ENCODE data around the gene QRICH2. TPM values are rescaled to one million over a fixed set of nuclear protein-coding genes. Genes with fewer than 3 reads are reported as not detected.

The QRICH2 gene
- total and polyA plus RNA-seq, 9 of the 15 experiments (the other 6 are each of a cell fraction or from before 2014, with no cell fraction given): 0.03 to 1.6 (median 0.81) TPM

- TF ChIP-seq ARID1B (IDR thresholded peaks at IDR 0.05) (peak; percentile 63), GATAD2B (IDR thresholded peaks at IDR 0.05; ENCODE audit: borderline replicate concordance) (peak; percentile 82), MAFG (tag; conservative IDR thresholded peaks at IDR 0.05) (peak; percentile 100), ADNP (tag; IDR thresholded peaks at IDR 0.05) (0 out of 2 replicates have a peak, but pooled peaks have one; percentile 7), CBFA2T3 (IDR thresholded peaks at IDR 0.05) (peak; percentile 38; the same call in 1 of the 2 replicates), SLC30A9 (CRISPR knock-in tag; IDR thresholded peaks at IDR 0.05) (no peak), HNRNPK (IDR thresholded peaks at IDR 0.05; ENCODE audit: low read depth, low read length, poor library complexity, severe bottlenecking) (no peak), CBX8 (IDR thresholded peaks at IDR 0.05; ENCODE audit: borderline replicate concordance, extremely low read depth, low read depth, low read length, poor library complexity, severe bottlenecking) (no peak), ZNF609 (CRISPR knock-in tag; IDR thresholded peaks at IDR 0.05; ENCODE audit: borderline replicate concordance) (no peak), TEAD4 (IDR thresholded peaks at IDR 0.05; ENCODE audit: low read length) (peak; percentile 68; the same call in 1 of the 2 replicates), TEAD4 (CRISPR knock-in tag; IDR thresholded peaks at IDR 0.05; ENCODE audit: borderline replicate concordance) (no peak), NONO (IDR thresholded peaks at IDR 0.05; ENCODE audit: low read depth in 2 of 2, low read length in 1 of 2) (peak in 1 of 2 experiments; percentile 62; a peak in 1 of 4 replicates), FOXO4 (CRISPR knock-in tag; IDR thresholded peaks at IDR 0.05) (no peak), EP300 (IDR thresholded peaks at IDR 0.05; ENCODE audit: low read length) (peak; percentile 79), CHCHD3 (CRISPR knock-in tag; IDR thresholded peaks at IDR 0.05) (no peak), BACH1 (tag; IDR thresholded peaks at IDR 0.05) (peak; percentile 97), MITF (IDR thresholded peaks at IDR 0.05) (no peak), TAF9B (IDR thresholded peaks at IDR 0.05; ENCODE audit: partially characterized antibody) (peak; percentile 56), TCFL5 (CRISPR knock-in tag; conservative IDR thresholded peaks at IDR 0.05) (no peak), DPF2 (IDR thresholded peaks at IDR 0.05) (peak; percentile 68), FOXM1 (IDR thresholded peaks at IDR 0.05; ENCODE audit: low read depth) (peak; percentile 45; the same call in 1 of the 2 replicates), FOXM1 (CRISPR knock-in tag; IDR thresholded peaks at IDR 0.05; ENCODE audit: low read depth) (no peak), ZNF3 (CRISPR knock-in tag; IDR thresholded peaks at IDR 0.05) (no peak), TRIM28 (IDR thresholded peaks at IDR 0.05) (peak; percentile 68; the same call in 1 of the 2 replicates)
These were observed 73.8 kb downstream of the QRICH2 start (continued) for GRCh38 chr17:76234354-76234679.

Data from K562 (cell line).